ENCODE data around the gene PLEKHH1.

PLEKHH1 gene

DNA sequence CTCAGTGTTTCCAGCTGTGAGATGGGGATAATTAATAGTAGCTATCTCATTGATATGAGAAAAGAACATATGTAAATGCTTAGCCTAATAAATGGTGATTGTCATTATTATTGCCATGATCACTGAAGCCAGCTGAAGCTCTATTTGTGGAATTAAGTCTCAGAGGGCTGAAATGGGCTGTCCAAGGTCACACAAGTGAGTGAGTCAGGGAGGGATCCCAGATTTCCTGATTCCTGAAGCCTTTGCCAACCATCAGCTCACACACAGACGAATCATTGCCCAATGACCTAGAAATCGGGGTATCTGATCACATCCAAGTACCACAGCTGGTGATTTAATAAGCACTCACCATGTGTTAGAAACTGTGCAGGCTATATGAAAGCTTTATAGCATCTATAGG is 23.0 kb upstream of the PLEKHH1 start:
- DNase-seq (ENCODE audit: low read depth in 3 of 3, low spot score in 1 of 3) = no peak

DNA sequence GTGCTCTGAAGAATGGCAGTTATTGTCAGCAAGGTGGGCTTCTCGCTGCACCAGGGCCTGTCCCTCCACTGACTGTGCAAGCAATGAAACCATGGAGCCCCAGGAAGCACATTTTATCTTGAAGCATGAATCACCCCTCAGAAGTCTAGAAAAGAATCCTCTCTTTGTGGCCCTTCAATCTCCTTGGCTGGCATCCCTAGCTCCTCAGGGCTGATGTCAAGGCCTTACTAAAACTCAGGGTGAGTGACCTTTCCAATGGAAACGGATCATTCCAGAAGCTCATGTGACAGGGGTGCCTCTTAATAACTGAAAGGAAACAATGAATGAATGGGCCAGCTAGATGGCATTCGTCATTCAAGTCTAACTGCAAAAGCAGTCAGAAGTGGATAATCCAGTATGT is 22.3 kb upstream of the PLEKHH1 start:
- DNase-seq (ENCODE audit: low read depth in 3 of 3, low spot score in 1 of 3) = no peak

DNA sequence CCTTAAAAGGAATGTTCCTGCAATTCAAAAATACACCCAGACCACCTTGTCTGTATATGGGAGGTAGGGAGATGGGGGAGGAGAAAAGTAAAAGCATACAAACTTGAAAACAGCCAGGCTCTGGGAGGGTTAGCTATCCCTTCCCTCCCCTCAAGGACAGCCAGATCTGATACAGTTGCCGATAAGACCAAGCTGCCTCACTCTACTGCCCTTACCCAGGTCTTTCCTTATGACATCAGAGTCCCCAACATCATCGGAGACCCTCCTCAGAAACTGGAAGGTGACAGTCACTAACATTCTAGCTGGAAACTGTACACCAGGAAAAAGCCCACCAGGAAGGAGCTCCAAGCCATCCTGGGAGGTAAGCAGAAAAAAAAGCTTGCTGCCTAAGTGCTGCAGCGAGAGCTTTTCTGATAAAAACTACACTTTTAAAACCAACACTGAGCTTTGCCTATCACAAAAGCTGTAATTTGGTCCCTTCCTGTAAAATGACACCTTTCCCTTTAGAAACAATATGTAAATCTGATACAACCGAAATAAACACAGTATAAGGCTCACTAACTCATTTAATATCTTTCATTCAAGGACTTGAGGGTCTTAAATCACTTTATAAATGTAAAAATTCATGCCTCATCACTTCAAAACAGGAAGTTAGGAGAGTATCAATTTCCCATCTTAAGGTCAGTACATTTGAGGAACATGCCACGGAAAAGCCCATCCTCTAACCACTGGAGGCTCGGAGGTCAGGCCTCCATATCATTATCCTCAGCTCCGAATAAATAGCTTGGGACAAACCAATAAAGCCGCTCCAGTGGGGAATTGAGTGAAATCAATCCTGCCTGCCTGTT is 20.4 kb upstream of the PLEKHH1 start:
- DNase-seq (ENCODE audit: low read depth in 3 of 3, low spot score in 1 of 3) = no peak

- no peak for DNase-seq (ENCODE audit: low read depth in 3 of 3, low spot score in 1 of 3)
Measured at GRCh38 chr14:67513631-67514108, 19.4 kb upstream of the PLEKHH1 start.

DNA sequence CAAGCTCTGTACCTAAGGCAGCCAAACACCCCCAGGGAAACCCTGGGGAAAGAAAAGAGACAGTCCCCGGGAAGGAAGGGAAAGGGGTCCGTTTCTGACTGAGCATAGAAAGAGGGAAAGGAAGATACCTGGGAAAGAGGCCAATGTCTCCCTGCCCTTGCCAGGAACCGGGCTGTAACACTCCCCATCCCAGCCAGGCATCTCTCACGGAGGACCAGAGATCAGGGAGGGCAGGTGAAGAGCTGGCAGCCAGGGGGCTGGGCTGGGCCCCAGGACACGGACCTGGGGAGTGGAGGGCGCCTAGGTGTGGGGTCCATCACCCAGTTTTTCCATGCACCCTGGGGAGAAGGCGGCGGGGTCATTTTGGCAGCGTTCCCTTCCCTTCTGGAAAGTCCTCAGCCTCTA is 18.9 kb upstream of the PLEKHH1 start:
- no peak for DNase-seq (ENCODE audit: low read depth in 3 of 3, low spot score in 1 of 3)

DNA sequence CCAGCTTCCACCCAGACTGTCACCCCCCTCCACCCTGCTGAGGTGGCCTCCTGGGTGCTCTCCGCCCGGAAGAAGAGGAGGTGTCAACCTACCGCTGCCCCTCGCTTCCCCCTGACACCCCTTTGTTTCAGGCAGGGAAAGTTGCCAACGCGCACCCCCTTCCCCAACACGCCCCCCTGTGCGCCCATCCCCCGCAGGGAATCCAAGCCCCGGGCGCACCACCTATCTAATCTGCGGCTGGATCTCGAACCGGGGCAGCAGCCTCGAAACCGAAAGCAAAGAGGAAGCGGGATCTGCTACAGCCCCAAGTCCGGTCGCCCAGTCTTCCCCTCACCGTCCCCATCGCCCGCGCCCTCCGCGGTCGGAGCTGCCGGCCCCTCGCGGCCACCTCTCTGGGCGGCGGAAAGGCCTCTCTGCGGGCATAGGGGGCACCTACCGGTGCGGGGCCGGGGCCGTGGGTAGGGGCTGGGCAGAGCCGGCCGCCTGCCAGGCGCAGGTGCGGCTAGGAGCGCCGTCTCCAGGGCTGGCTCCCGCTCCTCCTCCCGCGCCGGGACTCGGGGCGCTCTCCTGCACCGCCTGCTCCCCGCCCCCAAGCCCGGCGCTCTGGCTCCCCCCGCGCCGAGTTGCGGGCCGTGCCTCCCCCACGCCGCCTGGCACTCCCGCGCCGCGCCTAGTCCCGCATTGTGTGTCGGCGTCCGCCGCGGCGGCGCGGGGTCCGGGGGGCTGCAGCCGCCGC is 18.3 kb upstream of the PLEKHH1 start:
- no peak for DNase-seq (ENCODE audit: low read depth in 3 of 3, low spot score in 1 of 3)

DNA sequence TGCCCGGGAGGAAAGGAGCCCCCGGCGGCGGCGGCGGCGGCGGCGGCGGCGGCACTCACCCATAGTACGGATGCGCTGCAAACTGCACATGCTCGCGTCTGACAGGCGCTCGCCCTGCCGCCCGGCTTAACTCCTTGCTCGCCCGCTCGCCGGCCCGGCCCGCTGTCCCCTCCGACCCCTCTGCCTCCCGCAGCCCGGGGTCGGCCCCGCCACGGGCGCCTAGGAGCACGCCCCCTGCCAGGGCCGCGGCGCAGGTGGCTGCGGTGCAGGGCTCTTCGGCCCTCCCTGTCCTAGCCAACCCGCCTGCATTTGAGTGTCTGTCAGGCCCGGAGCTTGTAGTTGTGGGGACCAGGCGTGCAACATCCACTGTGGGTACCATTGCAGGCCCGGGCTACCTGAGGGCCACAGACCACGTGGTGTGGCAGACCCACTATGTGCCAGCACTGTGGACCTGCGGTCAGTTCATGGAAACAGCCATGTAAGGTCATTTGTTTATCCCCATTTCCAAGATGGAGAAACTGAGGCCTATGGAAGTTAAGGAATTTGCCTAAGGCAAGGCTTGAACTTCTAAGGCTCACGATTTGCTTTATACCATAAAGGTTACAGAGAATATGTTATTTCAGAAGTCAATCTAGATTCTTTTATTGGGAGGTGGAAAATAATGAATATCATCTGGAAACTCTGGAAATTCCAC is 17.6 kb upstream of the PLEKHH1 start:
- DNase-seq (ENCODE audit: low read depth in 3 of 3, low spot score in 1 of 3) = no peak

- no peak for DNase-seq (ENCODE audit: low read depth in 3 of 3, low spot score in 1 of 3)
Measured at GRCh38 chr14:67516676-67517075, 16.4 kb upstream of the PLEKHH1 start.

GRCh38 chr14:67517083-67517482 is 16.0 kb upstream of the PLEKHH1 start:
- no peak for DNase-seq (ENCODE audit: low read depth in 3 of 3, low spot score in 1 of 3)

DNA sequence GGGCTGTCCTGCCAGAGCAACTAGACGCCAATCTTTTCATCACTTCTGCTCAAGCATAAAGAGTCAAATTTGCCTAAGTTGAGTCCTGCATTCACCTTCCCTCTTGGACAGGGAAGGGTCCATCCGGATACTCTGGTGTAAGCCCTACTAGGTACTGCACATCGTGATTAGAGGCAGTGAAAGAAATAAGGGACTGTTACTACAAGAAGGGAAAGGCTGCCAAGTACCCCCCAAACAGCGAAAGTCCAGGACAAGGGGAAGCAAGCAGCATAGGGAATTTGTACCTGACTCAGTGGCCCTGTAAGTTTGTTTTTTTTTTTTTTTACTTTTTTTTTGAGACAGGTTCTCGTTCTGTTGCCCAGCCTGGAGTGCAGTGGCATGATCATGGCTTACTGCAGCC is 13.7 kb upstream of the PLEKHH1 start:
- no peak for DNase-seq (ENCODE audit: low read depth in 3 of 3, low spot score in 1 of 3)

- no peak for DNase-seq (ENCODE audit: low read depth in 3 of 3, low spot score in 1 of 3)
Measured at GRCh38 chr14:67520482-67520881, 12.6 kb upstream of the PLEKHH1 start.

GRCh38 chr14:67522270-67522669 is 10.8 kb upstream of the PLEKHH1 start:
- no peak for DNase-seq (ENCODE audit: low read depth in 3 of 3, low spot score in 1 of 3)

DNA sequence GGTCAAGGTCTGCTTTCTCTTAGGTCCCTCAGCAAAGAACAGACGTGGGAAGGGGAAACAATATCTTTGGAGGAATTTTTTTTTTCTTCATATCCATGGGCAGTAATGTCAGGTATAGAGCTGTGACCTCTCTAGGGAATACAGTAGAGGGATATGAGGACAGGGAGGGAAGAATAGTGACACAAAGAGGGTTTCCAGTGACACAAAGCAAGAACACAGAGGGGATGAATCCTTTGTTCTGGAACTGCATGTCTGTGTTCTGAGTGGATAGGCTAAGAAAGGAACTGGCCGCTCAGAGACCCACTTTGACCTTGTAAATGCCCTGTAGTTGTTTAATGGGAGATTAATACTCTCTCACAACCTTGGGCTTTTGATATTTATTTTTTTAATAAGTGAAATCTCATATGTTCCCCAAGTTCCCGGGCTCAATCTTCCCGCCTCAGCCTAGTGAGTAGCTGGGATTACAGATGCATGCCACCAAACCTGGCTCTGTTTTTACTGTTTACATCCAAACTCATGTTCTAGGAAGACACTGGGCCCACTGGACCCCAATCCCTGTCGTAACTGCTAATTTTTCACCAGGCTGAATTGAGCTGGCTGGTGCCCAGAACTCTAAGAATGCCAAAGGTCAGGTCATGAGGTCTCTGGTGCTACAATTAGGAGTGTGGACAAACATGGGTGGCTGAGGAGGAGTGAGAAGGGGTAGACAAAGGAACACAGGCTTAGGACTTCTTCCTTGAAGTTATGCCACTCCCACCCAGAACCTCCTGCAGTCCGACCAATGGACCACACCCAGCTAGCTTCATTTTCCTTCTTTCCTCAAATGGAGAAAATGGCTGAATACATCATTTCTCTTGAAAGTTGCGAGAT is 9.1 kb upstream of the PLEKHH1 start:
- DNase-seq (ENCODE audit: low read depth in 3 of 3, low spot score in 1 of 3) = no peak

- DNase-seq (ENCODE audit: low read depth in 3 of 3, low spot score in 1 of 3) = no peak
Measured at GRCh38 chr14:67524634-67524963, 8.5 kb upstream of the PLEKHH1 start.

DNA sequence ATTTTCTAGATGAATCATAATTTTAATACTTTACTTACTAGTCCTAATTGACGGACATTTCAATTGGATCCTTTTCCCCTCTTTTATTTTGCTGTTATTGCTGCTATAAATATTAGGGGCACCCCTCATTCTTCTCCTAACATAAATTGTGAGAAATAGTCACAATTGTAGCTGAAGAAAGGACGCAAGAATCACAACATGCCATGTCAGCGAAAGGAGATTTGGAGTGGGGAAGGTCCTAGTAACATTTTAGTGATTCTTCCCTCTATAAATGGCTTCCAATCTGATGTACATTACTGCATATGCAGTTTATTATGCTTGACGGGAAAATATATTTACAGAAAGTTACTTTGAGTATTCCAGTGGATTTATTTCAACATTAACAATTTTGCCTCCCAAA is 7.7 kb upstream of the PLEKHH1 start:
- no peak for DNase-seq (ENCODE audit: low read depth in 3 of 3, low spot score in 1 of 3)

GRCh38 chr14:67526181-67526580 is 6.9 kb upstream of the PLEKHH1 start:
- no peak for DNase-seq (ENCODE audit: low read depth in 3 of 3, low spot score in 1 of 3)

DNA sequence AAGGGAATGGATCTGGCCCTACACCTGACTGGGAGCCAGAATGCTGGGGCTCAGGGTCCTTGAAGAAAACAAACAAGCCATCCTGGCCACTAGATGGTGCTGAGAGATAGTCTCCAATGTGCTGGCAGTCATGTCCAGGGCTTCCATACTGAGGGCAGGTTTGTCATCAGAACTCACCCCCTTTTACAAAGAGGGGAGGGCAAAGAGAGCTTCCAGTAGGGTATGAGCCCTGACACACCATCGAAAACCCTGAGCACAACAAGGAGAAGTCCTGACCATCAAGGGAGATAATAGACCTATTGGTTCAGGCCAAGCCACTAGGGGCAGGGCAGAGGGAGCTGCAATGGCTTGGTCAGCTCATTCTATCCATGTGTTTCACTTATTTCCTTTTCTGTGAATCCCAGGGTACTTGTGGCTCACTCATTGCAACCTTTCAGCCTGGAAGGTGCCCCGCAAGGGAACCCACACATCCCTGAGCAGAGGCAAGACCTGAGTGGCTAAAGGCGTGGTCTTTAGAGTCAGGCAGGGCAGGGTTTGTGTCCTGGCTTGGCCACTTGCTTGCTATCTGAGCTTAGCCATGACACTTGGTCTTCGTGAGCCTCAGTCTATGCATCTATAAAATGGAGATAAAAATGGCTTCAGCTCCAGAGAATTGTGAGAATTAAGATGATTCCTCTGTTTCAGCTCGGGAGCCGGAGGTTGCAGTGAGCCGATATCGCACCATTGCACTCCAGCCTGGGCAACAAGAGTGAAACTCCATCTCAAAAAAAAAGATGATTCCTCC is 6.2 kb upstream of the PLEKHH1 start:
- DNase-seq (ENCODE audit: low read depth in 3 of 3, low spot score in 1 of 3) = no peak

GRCh38 chr14:67527756-67528155 is 5.3 kb upstream of the PLEKHH1 start:
- DNase-seq (ENCODE audit: low read depth in 3 of 3, low spot score in 1 of 3) = no peak

DNA sequence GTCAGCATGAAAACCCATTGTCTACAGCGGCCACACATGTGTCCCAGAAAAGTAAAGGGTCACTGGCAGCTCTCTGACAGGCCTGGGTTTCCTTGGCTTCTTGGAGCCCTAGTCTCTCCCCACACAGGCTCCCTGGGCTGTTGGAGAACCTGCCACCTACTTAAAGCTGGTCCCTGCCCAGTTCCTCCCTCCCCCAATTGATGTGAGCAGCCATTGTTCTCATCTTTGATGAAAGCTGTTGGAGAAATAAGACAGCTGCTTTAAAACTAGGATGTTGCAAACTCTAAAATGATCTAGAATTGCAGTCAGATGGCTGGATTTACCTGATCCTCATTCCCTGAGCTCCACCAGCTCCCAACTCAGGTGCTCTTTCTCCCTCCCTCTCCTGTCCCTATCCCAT is 4.8 kb upstream of the PLEKHH1 start:
- no peak for DNase-seq (ENCODE audit: low read depth in 3 of 3, low spot score in 1 of 3)

Measured in stimulated activated CD4-positive, alpha-beta T cell treated with anti-CD3 and anti-CD28 coated beads, TNF-alpha, amount 100 ng/mL, for 1 hour (primary cell).